ENCODE measurements around the gene SLC6A12.
"Not testable (repeated sequence)": the region's sequence is repeated elsewhere in the genome, so short reads cannot be mapped to it uniquely, and the experiment has no call there.

The SLC6A12 gene

GRCh38 chr12:235967-236366 lies 22.0 kb upstream of the SLC6A12 start:
- in situ Hi-C loops (cut with MboI; ENCODE audit: low sequenced_read_pairs) = not testable (repeated sequence)

GRCh38 chr12:234891-235415 lies 21.0 kb upstream of the SLC6A12 start:
- in situ Hi-C loops (cut with MboI; ENCODE audit: low sequenced_read_pairs) = no loop called here

GRCh38 chr12:234019-234418 lies 20.1 kb upstream of the SLC6A12 start:
- in situ Hi-C loops (cut with MboI; ENCODE audit: low sequenced_read_pairs) = no loop called here

GRCh38 chr12:233615-233968 lies 19.6 kb upstream of the SLC6A12 start:
- in situ Hi-C loops (cut with MboI; ENCODE audit: low sequenced_read_pairs) = no loop called here

- in situ Hi-C loops (cut with MboI; ENCODE audit: low sequenced_read_pairs) = no loop called here
Measured at GRCh38 chr12:232731-233614, 19.0 kb upstream of the SLC6A12 start.

- in situ Hi-C loops (cut with MboI; ENCODE audit: low sequenced_read_pairs) = no loop called here
Measured at GRCh38 chr12:230925-231671, 17.1 kb upstream of the SLC6A12 start.

GRCh38 chr12:229441-230191 lies 15.7 kb upstream of the SLC6A12 start:
- in situ Hi-C loops (cut with MboI; ENCODE audit: low sequenced_read_pairs) = no loop called here

- in situ Hi-C loops (cut with MboI; ENCODE audit: low sequenced_read_pairs) = no loop called here
Measured at GRCh38 chr12:228846-229200, 14.9 kb upstream of the SLC6A12 start.

- in situ Hi-C loops (cut with MboI; ENCODE audit: low sequenced_read_pairs) = no loop called here
Measured at GRCh38 chr12:227923-228845, 14.2 kb upstream of the SLC6A12 start.

GRCh38 chr12:227286-227915 lies 13.4 kb upstream of the SLC6A12 start:
- in situ Hi-C loops (cut with MboI; ENCODE audit: low sequenced_read_pairs) = no loop called here

GRCh38 chr12:226401-226800 lies 12.4 kb upstream of the SLC6A12 start:
- in situ Hi-C loops (cut with MboI; ENCODE audit: low sequenced_read_pairs) = no loop called here

- in situ Hi-C loops (cut with MboI; ENCODE audit: low sequenced_read_pairs) = no loop called here
Measured at GRCh38 chr12:225012-225411, 11.1 kb upstream of the SLC6A12 start.

GRCh38 chr12:224330-224729 lies 10.4 kb upstream of the SLC6A12 start:
- in situ Hi-C loops (cut with MboI; ENCODE audit: low sequenced_read_pairs) = no loop called here

- in situ Hi-C loops (cut with MboI; ENCODE audit: low sequenced_read_pairs) = no loop called here
Measured at GRCh38 chr12:223841-224240, 9.9 kb upstream of the SLC6A12 start.

GRCh38 chr12:221736-222135 lies 7.8 kb upstream of the SLC6A12 start:
- in situ Hi-C loops (cut with MboI; ENCODE audit: low sequenced_read_pairs) = no loop called here

GRCh38 chr12:220946-221550 lies 7.1 kb upstream of the SLC6A12 start:
- in situ Hi-C loops (cut with MboI; ENCODE audit: low sequenced_read_pairs) = no loop called here

- in situ Hi-C loops (cut with MboI; ENCODE audit: low sequenced_read_pairs) = no loop called here
Measured at GRCh38 chr12:220491-220890, 6.5 kb upstream of the SLC6A12 start.

GRCh38 chr12:219891-220352 lies 6.0 kb upstream of the SLC6A12 start:
- in situ Hi-C loops (cut with MboI; ENCODE audit: low sequenced_read_pairs) = no loop called here

Measured in hTERT RPE-1 (cell line).